Coronary artery (tissue), 2 donors: ENCODE data around the gene CDK14.

Experiments
- DNase-seq: peaks from one replicate; pipeline ENCODE4 v3.0.0-alpha.2; 2017; ENCODE audit warnings: low spot score
- H3K27ac ChIP-seq, 2 donors: fragments of 200-600 bp; sonication (generic); one replicate each; pipeline ENCODE4 v1.5.1; 2016 to 2019
- H3K4me3 ChIP-seq: fragments of 200-600 bp; sonication (generic); 2 replicates; pipeline ENCODE4 v1.5.1; 2016; ENCODE audit warnings: mild to moderate bottlenecking, moderate library complexity
- CTCF ChIP-seq: fragments of 200-600 bp; sonication (generic); IDR thresholded peaks from one replicate; pipeline ENCODE4 v1.5.1; 2019; ENCODE audit warnings: antibody characterized with exemption

The CDK14 gene

GRCh38 chr7:91080351-91080750 is 484.2 kb downstream of the CDK14 start:
- TF ChIP-seq CTCF = no peak
- no peak overlapping the region for H3K27ac ChIP-seq
- no peak overlapping the region for H3K4me3 ChIP-seq
- no peak for DNase-seq

- H3K27ac ChIP-seq = peak overlapping the region in 1 of 2 donors; percentile 71
- H3K4me3 ChIP-seq = peak overlapping the region; percentile 52
- no peak for TF ChIP-seq CTCF
- DNase-seq = no peak
These were observed 485.9 kb downstream of the CDK14 start for GRCh38 chr7:91082038-91082437.

- TF ChIP-seq CTCF = peak; percentile 20
- H3K4me3 ChIP-seq = no peak overlapping the region
- DNase-seq = no peak
- H3K27ac ChIP-seq = peak overlapping the region; percentile 23 to 71
These were observed 486.9 kb downstream of the CDK14 start for GRCh38 chr7:91082852-91083495.

- Histone ChIP-seq H3K4me3 (no peak overlapping the region), H3K27ac (peak overlapping the region in 1 of 2 donors; percentile 35)
- no peak for TF ChIP-seq CTCF
- no peak for DNase-seq
These were observed 487.9 kb downstream of the CDK14 start for GRCh38 chr7:91083855-91084644.

GRCh38 chr7:91085175-91085574 is 489.1 kb downstream of the CDK14 start:
- no peak for TF ChIP-seq CTCF
- DNase-seq = no peak
- no peak overlapping the region for H3K4me3 ChIP-seq
- no peak overlapping the region for H3K27ac ChIP-seq

GRCh38 chr7:91086200-91086599 is 490.1 kb downstream of the CDK14 start:
- no peak overlapping the region for H3K27ac ChIP-seq
- TF ChIP-seq CTCF = no peak
- no peak overlapping the region for H3K4me3 ChIP-seq
- DNase-seq = no peak

- DNase-seq = no peak
- Histone ChIP-seq H3K4me3 (no peak overlapping the region), H3K27ac (no peak overlapping the region)
- TF ChIP-seq CTCF = no peak
These were observed 492.0 kb downstream of the CDK14 start for GRCh38 chr7:91088156-91088555.
